GM12874 (cell line): ENCODE measurements around the gene UBE2QL1.

Experiments used
- TF ChIP-seq, protein P1 (sequence below): IDR thresholded peaks from 2 replicates; pipeline ENCODE4 v1.5.1; 2011; ENCODE audit warnings: low read depth, mild to moderate bottlenecking, control low read depth, low read length, moderate library complexity; ENCODE audit not compliant: insufficient read depth

Gene UBE2QL1

DNA sequence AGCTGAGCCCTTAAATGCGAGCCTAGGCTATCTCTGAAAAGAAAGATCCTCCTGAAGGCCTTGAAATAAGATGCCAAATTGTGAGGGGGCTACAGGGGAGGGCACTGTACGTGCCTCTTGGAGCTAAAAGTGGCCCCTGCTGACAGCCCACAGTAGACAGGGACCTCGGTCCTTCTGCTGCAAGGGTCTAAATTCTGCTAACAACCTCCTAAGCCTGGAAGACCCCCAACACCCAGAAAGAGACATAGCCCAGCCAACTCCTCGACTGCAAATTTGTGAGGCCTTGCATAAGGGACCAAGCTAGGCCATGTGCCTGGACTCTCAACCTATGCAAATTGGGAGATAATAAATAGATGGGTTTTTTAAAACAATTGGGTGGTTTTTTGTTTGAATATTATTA is 54.7 kb downstream of the UBE2QL1 start:
- TF ChIP-seq, protein P1, sequence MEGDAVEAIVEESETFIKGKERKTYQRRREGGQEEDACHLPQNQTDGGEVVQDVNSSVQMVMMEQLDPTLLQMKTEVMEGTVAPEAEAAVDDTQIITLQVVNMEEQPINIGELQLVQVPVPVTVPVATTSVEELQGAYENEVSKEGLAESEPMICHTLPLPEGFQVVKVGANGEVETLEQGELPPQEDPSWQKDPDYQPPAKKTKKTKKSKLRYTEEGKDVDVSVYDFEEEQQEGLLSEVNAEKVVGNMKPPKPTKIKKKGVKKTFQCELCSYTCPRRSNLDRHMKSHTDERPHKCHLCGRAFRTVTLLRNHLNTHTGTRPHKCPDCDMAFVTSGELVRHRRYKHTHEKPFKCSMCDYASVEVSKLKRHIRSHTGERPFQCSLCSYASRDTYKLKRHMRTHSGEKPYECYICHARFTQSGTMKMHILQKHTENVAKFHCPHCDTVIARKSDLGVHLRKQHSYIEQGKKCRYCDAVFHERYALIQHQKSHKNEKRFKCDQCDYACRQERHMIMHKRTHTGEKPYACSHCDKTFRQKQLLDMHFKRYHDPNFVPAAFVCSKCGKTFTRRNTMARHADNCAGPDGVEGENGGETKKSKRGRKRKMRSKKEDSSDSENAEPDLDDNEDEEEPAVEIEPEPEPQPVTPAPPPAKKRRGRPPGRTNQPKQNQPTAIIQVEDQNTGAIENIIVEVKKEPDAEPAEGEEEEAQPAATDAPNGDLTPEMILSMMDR: no peak

DNA sequence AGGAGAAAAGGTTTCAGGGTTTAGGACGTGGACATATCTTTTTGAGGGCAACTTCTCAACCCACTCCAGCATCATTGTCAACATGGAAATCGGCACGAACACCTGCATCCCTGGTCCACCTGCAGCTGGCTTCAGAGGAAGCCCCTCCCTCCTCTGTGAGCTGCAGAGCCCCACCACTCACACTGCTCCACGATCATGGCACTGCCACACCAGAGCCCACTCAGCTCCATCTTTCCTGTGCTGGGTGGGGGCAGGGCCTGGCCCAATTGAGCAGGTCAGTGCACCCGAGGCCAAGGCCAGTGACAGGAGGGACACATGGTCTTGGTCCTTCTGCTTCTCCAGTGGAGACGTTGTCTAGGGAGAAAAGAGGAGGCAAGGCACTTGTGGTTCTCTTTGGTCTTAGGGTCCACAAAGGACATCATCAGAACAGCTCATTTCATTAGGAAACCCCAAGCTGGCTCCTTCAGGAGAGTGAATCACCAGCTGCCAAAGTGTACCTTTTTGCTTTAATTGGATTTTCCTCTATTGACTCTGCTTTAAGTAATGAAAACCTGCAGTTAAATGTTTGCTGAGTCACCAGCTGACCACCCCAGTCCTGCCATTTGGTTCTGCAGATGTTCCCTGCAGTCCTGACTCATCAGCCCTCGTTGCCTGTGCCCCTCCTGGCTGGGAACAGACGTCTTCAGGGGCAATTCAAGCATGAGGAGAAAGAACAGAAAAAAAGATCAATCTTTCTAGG is 56.2 kb downstream of the UBE2QL1 start:
- TF ChIP-seq, protein P1: no peak

DNA sequence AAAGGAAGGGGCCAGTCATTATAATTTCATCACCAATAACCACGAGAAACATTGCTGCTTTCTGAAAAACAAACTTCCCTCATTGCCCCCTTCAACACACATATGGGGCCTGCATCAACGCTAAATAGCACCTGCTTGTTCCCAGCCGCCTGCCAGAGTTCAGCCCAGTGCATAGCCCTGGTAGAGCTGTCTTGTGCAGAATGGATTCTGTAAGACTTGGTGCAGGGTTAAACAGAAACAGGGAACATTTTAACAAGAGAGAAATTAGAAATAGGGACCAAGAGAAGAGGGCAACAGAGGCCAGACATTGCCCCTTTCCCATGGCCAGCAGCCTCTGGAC is 56.7 kb downstream of the UBE2QL1 start:
- TF ChIP-seq, protein P1: no peak

DNA sequence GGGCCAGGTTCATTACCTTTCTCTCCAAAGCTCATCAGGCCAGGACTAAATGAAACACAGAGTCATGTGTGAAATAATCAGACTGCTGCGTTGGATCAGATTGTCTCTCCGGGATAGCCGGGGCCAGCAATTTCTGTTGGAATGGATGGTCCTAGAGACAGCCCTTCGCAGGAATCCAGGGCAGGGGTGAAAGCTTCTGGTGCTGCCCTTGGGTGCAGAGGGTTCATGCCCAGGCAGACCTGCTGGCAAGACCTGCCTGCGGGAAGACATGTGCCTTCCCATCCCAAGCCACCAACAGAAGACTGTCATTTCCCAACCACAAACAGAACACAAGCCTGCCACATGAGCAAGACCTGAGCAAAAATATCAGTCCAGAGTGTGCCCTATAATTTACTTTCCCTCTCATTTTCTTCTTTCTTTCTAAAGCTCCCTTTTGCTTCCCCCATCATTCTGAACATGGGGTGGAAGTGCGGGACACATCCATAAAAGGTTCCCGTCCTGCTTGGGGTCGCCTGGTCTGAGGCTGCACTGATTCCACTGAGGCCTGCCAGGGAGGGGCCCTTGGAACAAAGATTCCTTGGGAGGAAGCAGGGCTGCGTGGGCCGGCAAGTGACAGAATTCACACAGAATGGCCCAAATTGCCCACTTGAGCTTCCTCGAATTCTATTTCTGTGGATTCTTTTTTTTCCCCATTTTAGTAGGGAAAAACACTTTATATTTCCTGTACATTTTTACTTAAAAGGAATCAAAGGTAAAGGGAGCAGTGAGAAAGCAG is 57.3 kb downstream of the UBE2QL1 start:
- TF ChIP-seq, protein P1: no peak

DNA sequence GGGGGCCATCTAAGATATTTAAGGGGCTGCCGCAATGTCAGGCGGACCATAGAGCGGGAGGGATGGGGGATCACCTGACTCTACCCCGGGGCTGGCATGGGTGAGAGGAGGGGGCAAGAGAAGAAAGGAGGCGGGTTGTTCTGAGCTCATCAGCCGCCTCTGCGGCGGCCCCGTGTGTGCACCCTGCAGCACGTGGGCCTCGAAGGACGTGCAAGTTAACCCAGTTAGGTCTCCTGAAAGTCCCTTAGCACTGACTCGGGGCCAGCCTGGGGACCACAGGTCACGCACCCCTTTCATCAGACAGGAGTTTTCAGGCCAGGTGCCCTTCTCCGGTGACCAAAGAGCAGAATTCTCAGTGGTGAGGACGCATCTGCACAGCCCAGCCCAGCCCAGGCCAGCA is 58.0 kb downstream of the UBE2QL1 start:
- TF ChIP-seq, protein P1: no peak

DNA sequence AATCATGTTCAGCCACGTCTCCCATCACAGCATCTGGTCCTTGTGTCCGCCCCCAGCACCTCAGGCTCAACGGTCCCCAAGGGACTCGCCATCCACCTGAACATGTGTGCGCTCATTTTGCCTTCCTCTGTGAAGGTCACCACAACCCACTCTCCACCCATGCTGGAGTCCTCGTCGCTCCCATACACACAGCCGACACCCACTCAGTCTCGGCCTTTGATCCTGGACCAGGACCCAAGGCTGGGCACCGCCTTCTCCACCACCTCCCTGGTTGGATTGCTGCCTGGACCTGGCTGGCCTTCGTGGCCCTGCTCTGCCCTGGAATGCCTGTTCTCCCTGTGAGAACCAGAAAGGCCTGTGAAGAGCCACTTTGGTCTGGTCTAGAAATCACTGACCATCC is 60.3 kb downstream of the UBE2QL1 start:
- TF ChIP-seq, protein P1: no peak

DNA sequence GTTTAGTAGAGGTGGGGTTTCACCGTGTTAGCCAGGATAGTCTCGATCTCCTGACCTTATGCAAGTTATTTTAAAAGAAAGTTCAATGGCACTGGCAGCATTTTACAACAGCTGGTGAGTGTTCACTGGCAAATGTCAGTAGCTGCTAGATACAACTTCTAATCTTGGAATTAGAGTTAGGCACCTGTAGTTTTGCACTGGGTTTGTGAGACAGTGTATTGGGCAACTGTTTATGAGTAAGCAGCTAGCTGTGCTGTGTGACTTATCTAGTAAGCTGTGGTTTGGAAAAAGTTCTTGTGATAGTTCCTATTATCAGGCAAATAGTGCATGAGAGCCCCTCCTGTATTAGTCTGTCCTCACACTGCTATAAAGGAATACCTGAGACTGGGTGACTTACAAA is 61.5 kb downstream of the UBE2QL1 start:
- TF ChIP-seq, protein P1: no peak
